SW 1271 (cell line): Measurements from ENCODE around the gene MIOS.
A peak's percentile ranks its signal among the peaks of the same experiment; 100 is the strongest.

Experiments
- DNase-seq, 2 experiments: peaks; one replicate each; lab custom pipeline; 2025; lab: John Stamatoyannopoulos, UW

The MIOS gene

DNA sequence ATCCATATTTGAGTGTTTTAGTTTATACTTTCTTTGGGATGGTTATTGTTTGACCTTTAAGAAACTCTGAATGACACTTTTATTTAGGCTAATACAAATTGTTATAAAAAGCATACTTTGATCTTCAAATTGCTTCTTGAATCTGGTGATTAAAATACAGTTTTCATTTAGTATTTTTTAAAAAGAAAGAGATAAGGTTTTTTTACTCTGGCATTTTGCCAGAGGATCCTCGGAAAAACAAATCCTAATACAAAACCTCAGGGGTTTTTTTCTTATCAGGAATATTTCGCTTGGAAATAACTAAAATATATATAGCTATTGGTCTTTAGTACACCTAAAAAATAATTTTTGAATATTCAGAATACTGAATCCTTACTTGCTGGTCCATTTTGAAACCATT is 17.0 kb downstream of the MIOS start:
- no peak for DNase-seq

DNA sequence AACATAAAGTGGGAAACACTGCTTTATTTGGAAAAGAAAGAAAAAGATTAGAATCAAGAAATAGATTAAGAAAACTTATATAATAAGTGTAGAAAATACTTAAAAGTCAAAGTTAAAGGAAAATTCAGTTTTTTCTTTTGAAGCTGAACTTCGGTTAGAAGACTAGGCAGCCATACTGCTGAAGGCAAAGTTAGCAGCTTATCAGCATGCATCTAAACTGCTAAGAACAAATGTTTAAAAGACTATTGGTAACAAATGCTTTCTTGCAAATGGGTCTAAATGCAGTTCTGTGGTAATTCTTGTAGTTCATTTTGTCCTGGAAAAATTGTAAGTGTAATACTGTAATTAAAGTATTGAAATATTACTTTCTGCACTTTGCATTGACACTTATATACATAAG is 18.0 kb downstream of the MIOS start:
- DNase-seq, result no peak

DNA sequence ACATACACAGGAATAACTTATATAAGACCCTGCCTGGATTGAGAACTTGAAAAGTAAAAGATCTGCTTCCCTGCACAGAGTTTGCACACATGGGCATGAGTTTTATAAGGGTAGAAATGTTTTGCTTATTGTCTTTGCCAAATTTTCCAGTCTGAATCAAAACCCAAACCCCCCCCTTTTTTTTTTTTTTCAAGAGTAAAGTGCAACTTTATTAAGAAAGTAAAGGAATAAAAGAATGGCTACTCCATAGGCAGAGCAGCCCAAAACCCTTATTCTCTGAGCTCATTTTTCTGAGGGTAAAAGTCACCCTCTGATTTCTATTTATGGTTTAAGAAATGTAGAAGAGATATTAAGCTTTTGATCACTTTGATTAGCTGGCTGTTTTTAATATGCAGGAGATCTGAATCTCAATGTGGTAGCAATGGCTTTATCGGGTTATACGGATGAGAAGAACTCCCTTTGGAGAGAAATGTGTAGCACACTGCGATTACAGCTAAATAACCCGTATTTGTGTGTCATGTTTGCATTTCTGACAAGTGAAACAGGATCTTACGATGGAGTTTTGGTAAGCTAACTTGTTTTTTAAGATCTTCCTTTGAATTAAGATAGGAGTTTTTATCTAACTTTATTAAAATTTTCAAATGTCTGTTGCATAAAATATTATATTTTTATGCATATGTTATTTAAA is 18.7 kb downstream of the MIOS start:
- no peak for DNase-seq

DNA sequence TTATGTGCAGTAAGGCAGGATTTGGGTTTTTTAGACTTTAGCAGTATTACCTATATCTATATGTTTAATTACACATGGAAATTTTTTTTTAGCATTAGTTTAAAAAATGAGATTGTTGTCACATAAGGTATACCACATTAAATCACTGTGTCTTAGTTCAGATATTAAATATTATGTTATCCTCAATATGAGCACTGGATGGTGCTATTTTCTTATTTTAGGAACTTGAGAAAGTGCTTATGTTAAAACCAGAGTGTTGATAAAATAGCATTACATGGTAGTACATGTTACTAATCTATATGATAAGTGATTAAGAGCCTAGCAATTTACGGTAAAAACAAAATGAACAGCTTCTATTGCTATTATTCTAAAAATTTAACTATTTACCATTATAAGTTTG is 28.8 kb downstream of the MIOS start:
- DNase-seq, result peak in 1 of 2 experiments; percentile 48

DNA sequence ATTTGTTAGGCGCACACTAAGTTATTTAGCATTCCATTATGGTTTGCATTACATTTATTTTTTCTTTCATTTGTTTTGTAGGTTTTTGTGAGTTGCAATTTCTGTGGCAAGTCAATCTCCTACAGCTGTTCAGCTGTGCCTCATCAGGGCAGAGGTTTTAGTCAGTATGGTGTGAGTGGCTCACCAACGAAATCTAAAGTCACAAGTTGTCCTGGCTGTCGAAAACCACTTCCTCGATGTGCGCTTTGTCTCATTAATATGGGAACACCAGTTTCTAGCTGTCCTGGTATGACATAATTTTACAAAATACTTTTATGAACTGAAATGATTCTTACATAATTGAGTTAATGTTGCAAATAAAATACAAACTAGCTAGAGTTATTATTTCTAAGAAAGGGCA is 29.5 kb downstream of the MIOS start:
- no peak for DNase-seq

DNA sequence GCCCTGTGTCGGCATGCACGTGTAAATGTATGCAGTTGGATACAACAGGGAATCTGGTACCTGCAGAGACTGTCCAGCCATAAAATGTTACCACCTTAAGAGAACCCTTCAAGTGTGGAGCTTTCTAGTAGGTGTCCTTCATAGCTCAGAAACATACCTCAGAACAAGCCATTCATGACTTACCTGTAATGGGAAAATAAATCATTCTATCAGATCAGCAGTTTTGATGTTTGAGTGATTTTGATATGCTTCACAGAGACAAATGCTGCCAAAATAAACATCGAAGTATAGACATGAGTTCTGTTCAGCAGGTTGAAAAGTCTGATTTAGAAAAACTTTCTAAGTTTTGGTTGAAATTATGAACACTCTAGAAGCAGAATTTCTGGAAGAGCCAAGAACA is 40.3 kb downstream of the MIOS start:
- DNase-seq, result no peak

DNA sequence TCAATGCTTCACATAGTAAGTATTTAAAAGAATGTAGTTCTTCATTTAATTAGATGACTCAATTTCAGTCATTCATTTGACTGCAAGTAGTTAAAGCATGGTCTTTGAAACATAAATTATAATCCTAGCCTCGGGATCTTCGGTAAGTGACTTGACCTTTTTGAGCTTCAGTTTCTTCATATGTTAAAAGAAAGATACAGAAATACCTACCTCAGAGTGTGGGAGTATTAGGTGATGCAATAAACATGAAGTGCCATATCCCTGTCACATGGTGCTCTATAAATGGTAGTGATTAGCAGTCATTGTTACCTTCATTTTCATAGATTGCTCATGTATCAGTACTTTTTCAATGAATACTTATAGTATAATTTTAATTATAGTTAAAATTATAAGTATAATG is 42.6 kb downstream of the MIOS start:
- DNase-seq, result no peak

DNA sequence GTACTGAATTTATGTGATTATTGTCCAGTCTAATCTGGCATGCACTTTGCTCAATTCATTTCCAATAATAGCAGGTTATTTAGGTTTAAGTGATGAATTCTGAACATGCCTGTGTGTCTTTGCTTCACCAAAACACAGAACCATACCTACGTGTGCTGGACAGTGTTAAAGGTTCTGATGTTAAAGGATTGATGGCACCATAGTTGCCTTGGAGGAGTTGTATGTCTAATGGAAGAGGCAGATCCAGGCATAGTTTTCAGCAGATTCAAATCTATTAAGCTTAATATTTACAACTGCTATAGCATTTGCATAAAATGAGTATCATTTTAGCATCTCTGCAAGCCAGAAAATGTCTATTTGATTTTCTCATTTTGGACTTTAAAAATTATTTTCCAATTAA is 45.8 kb downstream of the MIOS start:
- DNase-seq, result no peak

DNA sequence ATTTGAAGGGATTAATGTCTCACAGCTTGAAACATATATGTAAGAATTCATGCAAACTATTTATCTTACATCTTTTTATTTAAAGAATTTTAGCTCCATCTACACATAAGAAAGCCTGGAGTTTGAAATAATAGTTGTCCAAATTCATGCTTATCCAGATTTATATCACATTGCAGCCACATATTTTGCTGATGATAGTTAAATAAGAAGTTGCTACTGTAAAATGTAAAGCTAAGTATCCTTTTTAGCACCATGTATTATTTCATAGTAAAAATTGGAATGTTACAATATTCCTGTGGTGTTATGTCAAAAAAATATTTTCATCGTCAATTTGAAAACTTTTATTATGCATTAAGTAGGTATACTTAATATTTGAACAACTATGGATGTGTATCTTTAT is 46.5 kb downstream of the MIOS start:
- no peak for DNase-seq

DNA sequence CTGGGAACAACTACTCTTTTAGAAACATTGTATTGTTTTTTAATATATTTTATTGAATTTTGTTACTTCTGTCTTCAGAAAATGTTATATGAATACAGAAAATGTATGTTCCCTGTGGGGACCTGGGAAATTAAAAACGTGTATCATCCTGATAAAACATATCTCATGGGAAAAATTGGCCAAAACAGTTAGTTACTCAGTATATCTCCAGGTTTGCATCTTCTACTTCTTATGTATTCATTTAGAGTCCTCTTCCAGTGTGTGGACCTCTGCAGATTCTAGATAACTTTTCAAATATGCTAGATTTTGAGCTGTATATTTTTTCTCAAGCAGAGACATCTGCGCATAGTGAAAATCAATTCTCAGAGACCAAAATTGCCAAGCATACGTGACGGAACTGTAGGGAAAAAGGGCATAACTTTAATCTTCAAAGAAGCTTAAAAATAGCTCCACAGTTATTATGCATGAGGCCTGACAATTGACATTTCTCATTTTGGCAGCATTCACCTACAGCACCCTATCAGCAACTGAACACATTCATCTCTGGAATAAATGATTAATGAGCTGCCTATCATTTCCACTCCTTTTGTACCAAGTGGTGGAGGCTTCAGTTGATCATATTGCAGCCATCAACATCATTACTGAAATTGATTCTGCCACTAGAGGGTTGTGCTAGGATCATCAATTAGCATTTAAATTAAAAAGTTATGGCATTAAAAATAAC is 47.5 kb downstream of the MIOS start:
- DNase-seq, result no peak

DNA sequence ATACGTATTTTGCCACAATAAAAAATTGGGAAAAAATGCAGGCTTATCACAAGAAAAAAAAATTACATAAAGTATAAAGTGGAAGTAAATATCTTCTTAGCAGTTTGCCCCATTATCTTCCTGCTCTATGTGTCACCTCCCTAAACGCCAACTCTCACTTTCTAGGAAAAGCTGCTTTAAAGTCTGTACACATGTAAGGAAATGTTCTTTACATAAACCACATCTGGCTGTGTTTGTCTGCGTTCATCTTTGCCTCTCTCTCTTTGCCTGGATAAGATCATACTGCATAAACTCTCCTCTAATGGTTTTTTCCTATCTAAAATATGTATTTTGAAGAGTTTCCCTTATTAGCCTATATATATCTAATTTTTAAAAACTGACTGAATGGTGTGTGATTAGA is 50.9 kb downstream of the MIOS start:
- no peak for DNase-seq

DNA sequence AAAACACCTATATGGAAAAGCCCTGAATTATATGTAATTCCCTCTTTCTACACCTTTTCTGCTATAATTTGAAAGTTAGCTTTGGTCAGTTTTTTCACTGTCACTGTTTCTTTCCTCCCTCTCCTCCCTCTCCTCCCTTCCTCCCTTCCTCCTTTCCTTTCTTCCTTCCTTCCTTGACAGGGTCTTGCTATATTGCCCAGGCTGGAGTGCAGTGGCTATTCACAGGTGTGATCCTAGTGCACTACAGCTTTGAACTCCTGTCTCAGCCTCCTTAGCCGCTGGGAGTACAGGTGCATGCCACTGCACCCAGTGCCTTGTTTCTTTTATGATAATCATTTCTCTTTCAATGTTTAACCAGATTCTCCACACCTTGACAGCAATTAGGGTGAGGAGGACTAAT is 51.7 kb downstream of the MIOS start:
- no peak for DNase-seq

DNA sequence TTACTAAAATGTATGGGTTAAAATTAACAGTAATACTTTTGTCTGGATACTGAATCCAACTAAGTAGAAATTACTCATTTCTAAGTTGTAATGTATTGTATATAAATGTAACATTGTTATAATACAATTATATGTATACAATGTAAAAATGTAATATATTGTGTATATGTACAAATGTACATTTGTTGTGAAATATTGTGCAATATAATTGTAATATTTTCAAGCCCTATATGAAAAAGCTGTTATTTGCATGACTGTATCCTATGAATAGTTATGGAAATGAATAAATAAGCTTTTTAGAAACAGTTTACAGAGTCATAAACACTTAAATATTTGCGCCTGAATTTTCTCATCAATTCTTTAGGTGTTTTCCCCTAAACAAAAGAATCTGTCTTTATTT is 53.6 kb downstream of the MIOS start:
- no peak for DNase-seq

DNA sequence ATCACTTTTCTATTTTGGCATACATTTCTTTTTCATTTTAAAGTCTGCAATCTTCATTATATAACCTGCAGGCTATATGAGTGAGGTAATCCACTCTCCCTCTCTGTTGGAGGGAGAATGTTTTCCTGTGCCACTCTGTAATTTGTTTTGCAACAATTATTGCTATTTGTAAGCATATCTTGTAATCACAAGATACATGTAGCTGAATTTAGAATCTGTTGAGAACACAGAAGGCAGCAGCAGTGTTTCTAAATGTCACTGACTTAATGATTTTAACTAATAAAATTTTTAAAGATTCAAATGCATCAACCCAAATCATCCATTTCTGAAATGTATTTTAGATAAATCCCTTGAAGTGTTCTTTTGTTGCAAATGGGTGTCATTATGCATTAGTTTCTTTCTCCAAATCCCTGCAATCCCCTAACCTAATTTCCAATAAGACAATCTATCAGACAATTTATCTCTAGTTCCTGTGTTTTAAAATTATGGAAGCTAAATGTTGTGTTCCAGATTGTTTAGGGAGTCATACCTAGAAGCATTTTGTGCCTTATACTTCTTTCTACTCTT is 54.0 kb downstream of the MIOS start:
- DNase-seq, result no peak

DNA sequence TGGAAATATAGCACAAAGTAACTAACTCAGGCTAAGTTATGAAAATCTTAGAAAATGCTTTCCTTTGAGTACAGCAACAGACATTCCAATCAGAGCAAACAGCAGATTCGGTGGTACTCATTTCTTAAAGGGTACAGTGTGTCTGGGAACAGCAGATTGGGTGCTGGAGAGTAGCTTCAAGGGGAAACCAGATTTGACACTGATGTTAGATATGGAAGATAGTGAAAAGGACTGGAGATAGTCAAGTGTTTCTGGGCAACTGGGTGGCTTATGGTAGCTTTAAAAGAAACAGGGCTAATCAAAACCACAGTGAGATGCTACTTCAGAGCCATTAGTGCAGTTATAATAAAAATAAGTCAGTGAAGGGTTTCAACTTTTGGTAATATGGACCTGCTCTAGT is 61.8 kb downstream of the MIOS start:
- no peak for DNase-seq

DNA sequence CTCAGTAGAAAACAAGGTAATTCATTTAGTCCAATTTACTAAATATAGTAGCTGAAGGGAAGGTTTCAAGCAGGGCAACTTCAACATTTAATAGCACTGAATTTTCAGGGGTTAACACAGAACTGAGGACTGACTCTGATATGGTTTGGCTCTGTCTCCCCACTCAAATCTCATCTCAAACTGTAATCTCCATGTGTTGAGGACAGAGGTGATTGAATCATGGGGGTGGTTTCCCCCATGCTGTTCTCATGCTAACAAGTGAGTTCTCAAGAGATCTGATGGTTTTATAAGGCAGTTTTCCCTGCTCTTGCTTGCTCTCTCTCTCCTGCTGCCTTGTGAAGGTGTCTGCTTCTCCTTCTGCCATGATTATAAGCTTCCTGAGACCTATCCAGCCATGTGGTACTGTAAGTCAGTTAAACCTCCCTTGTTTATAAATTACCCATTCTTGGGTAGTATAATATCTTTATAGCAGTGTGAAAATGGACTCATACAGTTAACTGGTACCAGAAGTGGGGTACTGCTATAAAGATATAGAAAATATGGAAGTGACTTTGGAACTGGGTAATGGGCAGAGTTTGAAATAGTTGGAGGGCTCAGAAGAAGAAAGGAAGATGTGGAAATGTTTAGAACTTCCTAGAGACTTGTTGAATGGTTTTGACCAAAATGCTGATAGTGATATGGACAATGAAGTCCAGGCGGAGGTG is 64.1 kb downstream of the MIOS start:
- no peak for DNase-seq

DNA sequence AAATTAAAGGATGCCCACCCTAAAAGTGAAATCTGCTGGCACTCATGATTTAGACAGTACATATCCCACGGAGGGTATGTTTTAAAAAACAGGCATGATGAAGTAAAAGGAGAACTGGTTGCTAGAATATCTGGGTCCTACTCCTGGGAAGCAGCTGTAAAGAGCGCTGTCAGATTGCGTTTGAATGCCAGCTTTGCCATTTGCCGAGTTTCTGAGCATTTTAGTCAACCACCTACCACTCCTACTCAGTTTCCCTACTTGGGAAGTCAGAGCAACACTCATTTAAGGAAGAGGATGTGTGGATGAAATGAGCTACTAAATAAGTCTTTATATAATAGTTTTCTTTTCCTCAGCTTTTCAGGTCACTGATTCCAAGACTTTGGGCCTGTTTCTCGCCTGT is 72.7 kb downstream of the MIOS start:
- peak in 1 of 2 experiments; percentile 34 for DNase-seq

DNA sequence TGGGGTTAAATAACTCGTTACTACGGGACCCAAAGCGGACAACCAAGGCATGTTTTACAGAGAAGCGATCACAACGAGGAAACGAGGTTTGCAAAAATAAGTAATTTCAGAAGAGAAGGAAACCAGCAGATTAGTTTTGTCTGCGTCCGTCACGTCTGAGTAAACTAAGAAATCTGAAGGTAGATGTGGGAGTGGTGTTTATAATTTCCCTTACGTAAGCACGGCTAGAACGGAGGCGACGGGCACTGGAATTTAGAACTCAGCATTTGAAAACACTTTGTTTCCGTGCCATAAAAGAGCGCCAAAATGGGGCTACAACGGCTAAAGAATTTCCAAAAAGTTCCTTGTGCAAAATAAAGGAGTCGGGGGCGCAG is 73.2 kb downstream of the MIOS start:
- DNase-seq, result peak in 1 of 2 experiments; percentile 50

DNA sequence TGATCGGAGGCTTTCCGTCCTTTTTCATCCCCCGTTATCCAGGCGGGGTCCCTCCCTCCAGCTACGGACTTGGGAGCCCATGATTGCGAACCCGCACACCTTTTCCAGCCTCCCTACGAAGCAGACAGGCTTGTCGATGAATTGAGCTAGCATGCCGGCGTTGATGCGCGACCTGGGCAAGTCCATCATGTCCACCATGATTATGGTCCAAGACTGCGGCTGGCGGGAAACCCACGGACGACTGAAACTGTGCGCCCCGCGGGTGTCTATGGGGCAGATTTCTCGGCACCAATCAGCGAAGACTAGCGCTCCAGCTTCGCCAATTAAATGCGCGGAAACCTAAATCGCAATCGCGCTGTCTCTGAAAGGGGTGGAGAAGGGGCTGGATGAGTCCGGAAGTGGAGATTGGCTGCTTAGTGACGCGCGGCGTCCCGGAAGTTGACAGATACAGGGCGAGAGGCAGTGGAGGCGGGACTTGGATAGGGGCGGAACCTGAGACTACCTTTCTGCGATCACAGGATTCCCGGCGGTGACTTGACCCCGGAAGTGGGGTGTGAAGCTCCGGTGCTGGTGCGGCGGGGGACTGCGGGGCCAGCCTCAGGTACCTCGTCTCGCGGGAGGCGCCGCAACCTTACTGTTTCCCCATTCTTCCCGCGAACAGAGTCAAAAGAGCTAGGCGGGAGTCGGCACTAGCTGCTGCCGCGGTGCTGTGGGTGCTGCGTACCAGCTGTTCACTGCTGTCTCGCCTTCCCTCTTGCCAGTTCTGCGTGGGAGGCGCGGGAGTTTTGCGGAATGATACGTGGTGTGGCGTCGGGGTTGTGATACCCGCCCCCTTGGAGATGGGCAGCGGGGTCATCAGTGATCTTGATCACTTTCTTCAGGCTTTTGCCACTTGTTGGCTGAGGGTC is 73.8 kb downstream of the MIOS start, which contains the start of gene UMAD1:
Gene UMAD1, plus strand, starts transcription at position 532 of the 908 bp plus-strand sequence. CDS start 32,620 bp downstream, outside the sequence.
- peak; percentile 100 for DNase-seq

DNA sequence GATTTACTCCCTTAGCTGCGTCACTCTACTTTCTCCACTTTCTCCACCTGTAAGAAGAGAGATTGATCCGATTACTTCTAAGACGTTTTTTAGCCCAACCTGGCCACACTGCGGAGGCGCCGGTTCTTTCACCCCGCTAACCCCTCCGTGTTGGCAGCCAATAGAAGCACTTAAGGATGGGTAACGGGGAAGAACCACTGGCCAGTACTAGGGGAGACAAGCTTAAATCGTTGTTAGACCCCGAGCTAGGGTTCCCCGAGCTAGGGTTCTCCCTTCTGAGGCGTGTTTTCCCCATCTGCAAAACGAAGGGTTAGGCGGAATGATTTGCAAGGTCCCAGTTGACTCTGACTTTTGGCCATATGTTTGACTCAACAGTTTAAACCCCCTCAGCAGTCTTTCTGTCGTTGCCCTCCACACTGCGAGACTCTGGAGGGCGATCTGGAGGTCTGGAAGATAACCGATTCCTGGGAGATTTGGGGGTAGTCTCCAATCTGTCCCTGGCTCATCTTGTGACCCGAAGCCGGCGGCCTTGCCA is 74.5 kb downstream of the MIOS start:
- DNase-seq, result peak in 1 of 2 experiments; percentile 68

DNA sequence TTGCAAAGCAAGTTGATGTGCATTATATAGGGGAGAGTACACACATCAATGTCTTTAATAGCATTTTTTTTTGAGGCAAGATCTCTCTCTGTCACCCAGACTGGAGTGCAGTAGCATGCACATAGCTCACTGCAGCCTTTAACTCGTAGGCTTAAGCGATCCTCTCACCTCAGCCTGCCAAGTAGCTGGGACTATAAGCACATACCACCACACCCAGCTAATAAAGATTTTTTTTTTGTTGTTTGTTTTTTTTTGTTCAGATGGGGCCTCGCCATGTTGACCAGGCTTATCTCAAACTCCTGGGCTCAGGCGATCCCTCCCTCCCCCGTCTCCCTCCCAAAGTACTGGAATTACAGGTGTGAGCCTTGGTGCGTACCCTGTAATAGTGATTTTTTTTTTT is 75.4 kb downstream of the MIOS start:
- DNase-seq, result no peak
